Fibroblast of lung (primary cell): ENCODE measurements around the gene CALN1. TPM values are rescaled to one million over a fixed set of nuclear protein-coding genes. Genes with fewer than 3 reads are reported as not detected.

ENCODE experiments used
- DNase-seq, 2 donors: peaks; one replicate each; pipeline versions ENCODE4 v3.0.0 to v3.0.0-alpha.2; 2010; ENCODE audit warnings: low read depth in 2 of 2
- H2AFZ ChIP-seq: 2 replicates; pipeline ENCODE4 v1.5.1; 2012; ENCODE audit warnings: low read length, control low read depth, inconsistent platforms
- H3K27ac ChIP-seq: 2 replicates; pipeline ENCODE4 v1.5.1; 2011; ENCODE audit warnings: low read length, control low read depth; ENCODE audit not compliant: insufficient read depth
- H3K27me3 ChIP-seq: 2 replicates; pipeline ENCODE4 v1.5.1; 2011; ENCODE audit warnings: mild to moderate bottlenecking, low read length; ENCODE audit not compliant: control insufficient read depth, insufficient read depth
- H3K36me3 ChIP-seq: 2 replicates; pipeline ENCODE4 v1.5.1; 2011; ENCODE audit warnings: low read length; ENCODE audit not compliant: control insufficient read depth, insufficient read depth
- H3K4me1 ChIP-seq: 2 replicates; pipeline ENCODE4 v1.5.1; 2011; ENCODE audit warnings: low read length; ENCODE audit not compliant: control insufficient read depth, insufficient read depth; ENCODE audit errors: extremely low read depth
- H3K4me2 ChIP-seq: 2 replicates; pipeline ENCODE4 v1.5.1; 2011; ENCODE audit warnings: low read length, control low read depth; ENCODE audit not compliant: insufficient read depth; ENCODE audit errors: extremely low read depth
- H3K4me3 ChIP-seq, 4 experiments: fragments of 200-600 bp in 1 of 4; sonication (generic) in 1 of 4; replicated peaks in 1 of 4; 2 replicates each; pipeline ENCODE4 v1.5.1; 2011 to 2016; ENCODE audit warnings: low read length in 4 of 4, low read depth in 3 of 4, mild to moderate bottlenecking in 3 of 4, control low read depth in 2 of 4, inconsistent platforms in 1 of 4, mixed read lengths in 1 of 4; ENCODE audit not compliant: insufficient read depth in 1 of 4; ENCODE audit errors: control extremely low read depth in 1 of 4
- H3K79me2 ChIP-seq: 2 replicates; pipeline ENCODE4 v1.5.1; 2012; ENCODE audit warnings: mild to moderate bottlenecking, low read length, inconsistent platforms; ENCODE audit not compliant: control insufficient read depth, insufficient read depth
- H3K9ac ChIP-seq: 2 replicates; pipeline ENCODE4 v1.5.1; 2011; ENCODE audit warnings: mild to moderate bottlenecking, low read length, control low read depth; ENCODE audit not compliant: insufficient read depth
- H3K9me3 ChIP-seq: 2 replicates; pipeline ENCODE4 v1.5.1; 2012; ENCODE audit warnings: low read depth, low read length; ENCODE audit not compliant: control insufficient read depth, insufficient read depth
- H4K20me1 ChIP-seq: 2 replicates; pipeline ENCODE4 v1.5.1; 2011; ENCODE audit warnings: low read length; ENCODE audit not compliant: control insufficient read depth, insufficient read depth; ENCODE audit errors: extremely low read depth
- CTCF ChIP-seq, 2 donors: IDR thresholded peaks in 1 of 2; conservative IDR thresholded peaks in 1 of 2; 1 replicate in 1 of 2; 2 replicates in 1 of 2; pipeline ENCODE4 v1.5.1; 2011 to 2012; ENCODE audit warnings: low read length in 2 of 2, control low read depth in 1 of 2, inconsistent platforms in 1 of 2, low read depth in 1 of 2, mild to moderate bottlenecking in 1 of 2
- EZH2 ChIP-seq: IDR thresholded peaks from 2 replicates; pipeline ENCODE4 v1.5.1; 2012; ENCODE audit warnings: low read length, control low read depth, mild to moderate bottlenecking; ENCODE audit errors: missing control alignments
- polyA plus RNA-seq, 2 donors: library from polyadenylated mRNA; depleted of rRNA in 1 of 2; stranded (reverse) in 1 of 2; unstranded in 1 of 2; fragments of >200 nt; gene quantifications; 2 replicates each; pipeline ENCODE4 v1.2.1, GENCODE V29; 2011 to 2012; ENCODE audit warnings: missing spikeins in 1 of 2
- total RNA-seq: library from RNA; depleted of rRNA; stranded (reverse); fragments of >200 nt; gene quantifications from 2 replicates; pipeline ENCODE4 v1.2.1, GENCODE V29; 2014

The CALN1 gene
- total and polyA plus RNA-seq, 2 donors (not counting 1 experiment from before 2014, with no cell fraction given), result not detected

- H3K27me3 ChIP-seq, result no peaks in the 10 kb centered on the region
- no peak overlapping the region for H3K9ac ChIP-seq
- no peaks in the 10 kb centered on the region for H3K36me3 ChIP-seq
- peaks cover 2% of the 10 kb centered on the region for H3K9me3 ChIP-seq
- no peak overlapping the region for H3K4me2 ChIP-seq
- H3K4me3 ChIP-seq, result no peak overlapping the region
- no peaks in the 10 kb centered on the region for H4K20me1 ChIP-seq
- H3K79me2 ChIP-seq, result no peaks in the 10 kb centered on the region
- H3K27ac ChIP-seq, result no peak overlapping the region
- TF ChIP-seq CTCF (conservative IDR thresholded peaks at IDR 0.05 in 1 of 2, IDR thresholded peaks at IDR 0.05 in 1 of 2; ENCODE audit: low read depth in 1 of 2, low read length in 2 of 2) (no peak), EZH2 (no peak)
- H3K4me1 ChIP-seq, result no peaks in the 10 kb centered on the region
- no peak for DNase-seq
- H2AFZ ChIP-seq, result no peak overlapping the region
Observed at GRCh38 chr7:72413886-72414285, 1.7 kb upstream of the CALN1 start.

GRCh38 chr7:72413290-72413689 lies 1.2 kb upstream of the CALN1 start:
- no peak overlapping the region for H3K4me2 ChIP-seq
- DNase-seq, result no peak
- TF ChIP-seq EZH2 (no peak), CTCF (conservative IDR thresholded peaks at IDR 0.05 in 1 of 2, IDR thresholded peaks at IDR 0.05 in 1 of 2; ENCODE audit: low read depth in 1 of 2, low read length in 2 of 2) (no peak)

GRCh38 chr7:72411419-72411818 lies 719 bp downstream of the CALN1 start:
- Histone ChIP-seq H3K27me3 (no peaks in the 10 kb centered on the region), H3K4me1 (no peaks in the 10 kb centered on the region), H3K4me3 (no peak overlapping the region), H3K4me2 (no peak overlapping the region), H3K9me3 (peaks cover 2% of the 10 kb centered on the region), H3K27ac (no peak overlapping the region), H4K20me1 (no peaks in the 10 kb centered on the region), H3K79me2 (no peaks in the 10 kb centered on the region), H3K9ac (no peak overlapping the region), H3K36me3 (no peaks in the 10 kb centered on the region), H2AFZ (no peak overlapping the region)
- no peak for DNase-seq
- TF ChIP-seq CTCF (conservative IDR thresholded peaks at IDR 0.05 in 1 of 2, IDR thresholded peaks at IDR 0.05 in 1 of 2; ENCODE audit: low read depth in 1 of 2, low read length in 2 of 2) (no peak), EZH2 (no peak)

More at GRCh38 chr7:72413290-72413689, 1.2 kb upstream of the CALN1 start:
- no peaks in the 10 kb centered on the region for H3K36me3 ChIP-seq
- no peaks in the 10 kb centered on the region for H3K4me1 ChIP-seq
- no peaks in the 10 kb centered on the region for H3K79me2 ChIP-seq
- H3K27ac ChIP-seq, result no peak overlapping the region
- H4K20me1 ChIP-seq, result no peaks in the 10 kb centered on the region
- H2AFZ ChIP-seq, result no peak overlapping the region
- peaks cover 2% of the 10 kb centered on the region for H3K9me3 ChIP-seq
- no peak overlapping the region for H3K4me3 ChIP-seq
- H3K27me3 ChIP-seq, result no peaks in the 10 kb centered on the region
- H3K9ac ChIP-seq, result no peak overlapping the region
